CD4-positive, alpha-beta T cell treated with Interleukin-6 at 100 ng/mL for 8 hours (primary cell): ENCODE results near the gene G6PC3.
"Not testable (repeated sequence)": the region's sequence is repeated elsewhere in the genome, so short reads cannot be mapped to it uniquely, and the experiment has no call there.

Source experiments
- DNase-seq: peaks from one replicate; pipeline ENCODE4 v3.0.0-alpha.2; 2020; ENCODE audit warnings: mixed read lengths, low spot score

Gene G6PC3

DNA sequence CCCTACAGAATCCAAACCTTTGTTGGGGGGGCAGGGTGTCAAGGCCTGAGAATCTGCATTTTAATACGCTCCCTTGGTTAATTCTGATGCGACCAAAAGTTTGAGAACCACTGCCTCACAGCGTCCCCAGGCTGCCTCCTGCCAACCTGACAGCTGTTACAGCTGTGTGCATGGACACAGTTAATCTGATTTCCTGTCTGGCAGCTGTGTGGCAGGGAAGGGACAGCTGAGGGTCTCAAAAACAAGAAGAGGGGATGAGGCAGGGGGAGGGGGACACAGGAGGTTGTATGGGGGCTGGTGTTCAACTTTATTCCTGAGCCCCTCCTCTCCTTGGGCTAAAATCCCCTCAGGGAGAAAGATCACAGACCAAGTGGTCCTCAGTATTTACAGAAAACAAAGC is 35.4 kb downstream of the G6PC3 start:
- no peak for DNase-seq

DNA sequence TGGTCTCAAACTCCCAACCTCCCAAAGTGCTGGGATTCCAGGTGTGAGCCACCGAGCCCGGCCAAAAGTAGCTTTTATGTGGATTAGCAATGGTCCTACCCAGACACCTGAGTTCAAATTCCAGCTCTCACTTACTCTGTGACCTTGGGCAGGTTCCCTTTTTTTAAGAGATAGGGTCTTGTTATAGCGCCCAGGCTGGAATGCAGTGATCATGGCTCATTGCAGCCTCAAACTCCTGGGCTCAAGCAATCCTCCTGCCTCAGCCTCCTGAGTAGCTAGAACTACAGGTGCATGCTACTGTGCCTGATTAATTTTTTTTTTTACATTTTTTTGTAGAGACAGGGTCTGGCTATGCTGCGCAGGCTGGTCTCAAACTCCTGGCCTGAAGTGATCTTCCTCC is 36.3 kb downstream of the G6PC3 start:
- DNase-seq = no peak

DNA sequence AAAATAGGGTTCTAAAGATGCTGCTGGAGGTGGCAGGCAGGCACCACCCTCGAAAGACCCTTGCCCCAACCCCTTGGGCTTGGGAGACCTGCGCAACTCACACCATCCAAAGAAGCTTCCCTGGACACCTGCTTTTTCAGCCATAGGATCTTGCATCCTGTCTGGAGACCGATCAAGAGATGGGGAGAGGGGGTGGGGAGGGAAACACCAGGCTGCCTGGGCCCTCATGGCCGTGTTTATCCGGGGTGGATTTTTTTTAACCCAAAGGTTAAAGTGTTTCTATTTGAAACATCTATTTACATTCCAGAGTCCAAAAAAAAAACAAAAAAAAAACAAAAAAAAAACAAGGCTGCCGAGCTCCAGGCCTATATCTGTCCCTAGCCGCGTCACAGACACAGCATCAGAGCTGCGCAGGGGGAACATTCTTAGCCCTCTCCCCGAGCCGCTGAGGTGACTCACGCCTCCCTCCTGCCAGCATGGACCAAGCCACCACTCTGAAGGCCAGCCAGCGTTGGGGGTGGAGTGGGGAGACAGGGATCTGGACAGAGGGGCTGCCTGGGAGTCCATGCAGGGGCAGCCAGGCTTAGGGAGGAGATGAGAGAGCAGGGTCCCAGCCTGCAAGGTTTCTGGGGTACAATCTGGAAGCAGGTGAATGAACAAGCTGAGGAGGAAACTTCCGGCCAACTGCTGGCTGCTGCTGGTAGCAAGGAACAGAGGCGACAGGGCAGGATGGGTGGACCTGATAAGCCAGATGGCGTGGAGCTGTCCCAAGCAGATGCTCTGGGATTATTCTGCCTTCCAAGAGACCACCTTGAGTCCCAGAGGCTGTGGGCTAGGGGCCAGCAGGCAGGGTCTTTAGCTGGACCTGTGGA is 38.1 kb downstream of the G6PC3 start:
- DNase-seq = no peak

DNA sequence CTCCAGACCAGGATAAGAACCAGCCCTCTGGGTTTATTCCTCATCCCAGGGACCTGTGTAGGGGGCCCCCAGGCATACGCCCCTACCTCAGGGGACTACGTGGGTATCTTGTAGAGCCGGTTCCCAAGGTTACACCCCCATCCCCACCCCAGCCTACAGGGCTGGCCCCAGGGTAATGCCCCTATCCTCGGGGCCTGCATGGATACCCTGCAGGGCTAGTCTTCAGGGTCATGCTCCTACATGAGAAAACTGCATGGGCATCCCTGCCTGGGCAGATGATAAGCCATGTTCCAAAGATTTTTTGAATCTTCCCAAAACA is 38.7 kb downstream of the G6PC3 start:
- DNase-seq = no peak

DNA sequence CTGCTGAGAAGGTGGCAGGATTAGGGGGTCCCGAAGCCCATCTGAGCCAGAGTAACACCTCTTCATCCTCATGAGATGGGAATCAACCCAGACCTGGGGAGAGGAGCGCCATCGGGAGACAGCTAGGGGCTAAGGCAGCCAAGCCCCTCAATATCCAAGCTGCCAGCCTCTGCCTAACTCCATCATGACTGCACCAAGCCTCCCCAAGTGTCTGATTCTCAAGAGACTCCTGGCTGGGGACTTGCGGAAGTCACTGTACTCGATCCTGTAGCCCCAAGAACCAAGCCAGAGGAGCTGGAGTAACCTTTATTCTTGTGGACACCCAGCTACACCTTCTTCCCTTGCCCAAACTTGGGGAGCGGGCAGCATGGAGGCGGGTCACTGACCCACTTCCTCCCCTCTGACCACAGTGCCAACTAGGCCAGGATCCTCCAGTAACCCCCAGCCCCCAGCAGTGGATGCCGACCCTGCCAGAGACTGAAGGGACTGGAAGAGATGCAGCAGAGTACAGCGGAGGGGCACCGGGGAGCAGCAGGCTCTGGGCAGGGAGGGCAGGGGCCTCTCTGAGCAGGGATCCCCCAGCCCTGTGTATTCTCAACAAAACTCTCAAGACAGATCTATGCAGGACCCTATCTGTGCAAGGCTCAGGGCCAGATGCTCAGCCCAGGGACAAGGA is 39.6 kb downstream of the G6PC3 start:
- DNase-seq = no peak

DNA sequence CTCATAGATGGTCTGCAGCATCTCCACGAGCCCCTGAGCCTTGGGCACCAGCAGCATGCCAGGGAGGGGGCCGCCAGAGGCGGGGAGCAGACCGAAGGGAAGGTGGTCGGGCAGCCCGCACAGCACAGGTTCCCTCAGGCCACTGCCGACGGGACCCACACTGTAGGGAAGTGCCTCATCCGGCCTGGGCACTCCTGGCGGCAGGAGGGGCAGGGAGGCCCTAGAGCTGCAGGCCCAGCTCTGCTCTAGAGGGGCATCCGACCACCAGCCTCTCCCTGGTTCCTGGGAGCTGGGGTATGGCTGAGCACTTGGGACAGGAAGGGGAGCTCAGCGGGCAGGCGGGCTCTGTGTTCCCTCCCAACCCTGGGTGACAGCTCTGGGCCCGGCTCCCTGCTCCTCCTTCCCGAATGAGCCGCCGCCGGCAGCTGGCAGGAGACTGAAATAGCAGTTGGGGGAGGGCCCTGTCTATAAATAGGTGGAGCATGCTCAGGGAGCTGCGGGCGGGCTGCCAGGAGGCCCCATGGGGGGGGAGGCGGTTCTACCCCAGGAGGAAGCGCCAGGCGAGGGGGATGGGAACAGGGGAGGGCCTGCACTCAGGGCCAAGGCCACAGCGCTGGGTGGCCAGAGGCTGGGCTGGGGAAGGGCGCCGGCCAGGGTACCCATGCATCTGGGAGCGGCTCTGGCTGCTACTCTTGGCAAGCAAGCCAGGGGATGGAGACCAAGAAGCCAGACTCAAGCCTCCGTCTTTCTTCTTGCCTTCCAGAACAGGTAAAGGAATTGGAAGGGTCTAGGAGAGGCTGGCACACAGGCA is 40.5 kb downstream of the G6PC3 start:
- DNase-seq = peak; percentile 58

DNA sequence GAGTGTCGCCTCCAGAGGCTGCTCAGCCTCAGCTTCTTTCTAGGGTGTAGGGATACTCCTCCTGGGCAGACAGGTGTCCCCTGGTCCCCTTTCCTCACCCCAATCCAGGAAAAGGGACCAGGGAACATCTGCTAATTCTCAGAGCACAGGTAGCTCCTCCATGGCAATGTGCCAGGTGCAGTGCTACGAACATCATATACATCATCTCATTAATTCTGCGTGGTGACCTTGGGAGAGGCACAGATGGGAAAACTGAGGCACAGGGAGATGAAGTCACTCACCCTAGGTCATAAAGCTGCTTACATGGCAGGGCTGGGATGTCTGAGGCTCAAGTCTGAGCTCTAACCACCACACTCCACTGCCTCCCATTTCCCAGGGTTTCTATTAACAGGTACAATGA is 41.2 kb downstream of the G6PC3 start:
- DNase-seq = no peak

DNA sequence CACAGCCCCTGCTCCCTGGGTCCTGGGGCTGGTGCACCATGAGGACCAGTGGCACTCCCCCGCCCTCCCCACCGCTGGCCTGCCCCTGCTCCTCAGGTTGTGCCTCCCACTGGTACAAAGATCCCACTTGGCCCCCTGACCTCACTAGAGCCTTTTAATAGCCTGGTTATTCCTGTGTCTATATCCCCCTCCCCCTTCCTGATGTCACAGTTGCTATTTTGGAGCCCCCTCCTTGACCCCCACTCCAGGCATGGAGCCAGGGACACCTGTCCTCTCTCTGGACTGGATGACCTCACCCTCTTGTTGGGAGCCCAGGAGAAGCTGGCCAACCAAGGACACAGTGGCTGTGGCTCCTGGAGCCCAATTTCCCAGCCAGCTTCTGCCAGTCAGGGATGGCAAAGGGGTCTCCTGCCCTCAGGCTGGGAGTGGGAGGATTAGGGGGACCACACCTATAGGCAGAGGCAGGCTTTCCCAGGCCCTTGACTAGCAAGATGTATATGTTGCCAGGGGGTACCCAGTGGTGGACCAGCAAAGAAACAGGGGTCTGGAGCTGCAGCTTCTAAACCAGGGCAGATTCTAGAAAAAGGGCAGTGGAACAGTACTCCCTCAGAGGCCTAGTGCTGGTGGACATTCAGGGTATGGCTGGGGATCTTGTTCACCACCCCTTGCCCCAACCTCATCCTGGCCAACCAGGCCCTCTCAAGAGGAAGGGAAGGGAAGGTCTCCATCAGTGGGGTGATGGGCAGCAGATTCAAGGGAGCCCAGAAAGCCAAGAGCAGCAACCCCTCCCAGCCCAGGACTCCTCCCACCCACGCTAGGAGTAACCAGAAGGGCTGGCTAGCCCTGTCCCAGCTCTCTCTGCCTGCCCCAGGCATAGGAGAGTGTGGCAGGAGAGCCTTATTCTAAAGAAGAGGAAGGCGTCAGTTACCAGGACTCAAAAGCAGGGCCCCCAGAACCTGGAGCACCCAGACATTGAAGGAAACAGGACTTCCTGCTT is 42.0 kb downstream of the G6PC3 start:
- DNase-seq = no peak

DNA sequence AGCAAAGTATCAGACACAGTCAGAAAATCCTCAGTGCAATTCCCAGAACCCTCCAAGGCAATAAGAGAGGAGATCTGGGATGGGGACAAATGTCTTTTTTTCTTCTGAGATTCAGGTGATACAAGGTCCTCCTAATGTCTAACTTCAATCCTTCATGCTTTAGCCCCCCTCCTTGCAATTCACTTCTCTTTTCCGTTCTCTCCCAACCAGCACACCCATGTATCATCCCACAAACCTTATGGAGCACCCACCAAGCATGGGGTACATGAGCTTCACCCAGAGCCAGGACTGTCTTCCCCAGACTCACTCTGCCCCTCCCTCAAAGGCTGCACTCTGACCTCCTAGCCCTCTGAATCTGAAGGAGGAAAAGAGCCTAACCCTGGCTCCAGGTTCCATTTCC is 42.8 kb downstream of the G6PC3 start:
- DNase-seq = no peak

DNA sequence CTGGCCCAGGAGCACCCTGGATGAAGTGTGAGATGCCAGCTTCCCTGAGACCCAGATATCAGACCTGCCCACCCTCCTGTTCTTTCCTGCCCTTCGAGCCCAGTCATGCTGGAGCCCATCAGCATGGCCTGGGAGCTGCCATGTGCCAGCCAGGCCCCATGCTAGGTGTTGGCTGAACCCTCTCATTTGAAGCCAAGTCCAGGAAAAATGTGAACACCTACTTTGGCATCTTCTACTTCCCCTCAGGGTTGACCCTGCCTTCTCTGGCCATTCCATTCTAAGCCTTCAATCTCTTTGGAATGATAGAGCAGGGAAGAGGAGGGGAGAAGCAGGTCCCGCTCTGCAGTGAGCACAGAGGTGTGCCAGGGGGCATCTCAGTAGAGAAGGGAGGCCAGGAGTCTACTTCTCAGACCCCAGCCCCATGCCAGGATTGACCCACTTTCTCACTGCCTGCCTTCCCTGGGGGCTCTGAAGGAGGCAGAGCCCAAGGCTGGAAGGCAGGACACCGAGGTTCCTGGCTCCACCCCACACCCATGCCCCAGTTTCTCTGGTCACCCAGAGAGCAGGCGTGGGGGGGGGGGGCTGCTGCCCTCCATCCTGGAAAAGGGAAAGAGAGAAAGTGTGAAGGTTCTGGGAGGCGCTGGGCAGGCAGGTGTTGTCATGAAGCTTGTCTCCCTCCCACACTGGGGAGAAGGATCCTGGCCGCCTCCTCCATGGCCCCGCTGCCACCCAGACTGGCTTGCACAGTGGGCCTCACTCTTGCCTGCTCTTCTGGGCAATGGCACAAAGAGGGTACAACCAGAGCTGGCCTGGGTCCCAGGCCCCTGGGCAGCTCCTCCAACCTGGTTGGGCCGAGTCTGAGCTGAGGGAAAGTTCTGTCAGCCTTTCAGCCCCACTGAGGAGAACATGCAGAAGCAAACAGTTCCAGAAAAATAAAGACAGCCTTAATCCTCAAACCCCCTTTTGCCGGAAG is 43.6 kb downstream of the G6PC3 start:
- DNase-seq = no peak

DNA sequence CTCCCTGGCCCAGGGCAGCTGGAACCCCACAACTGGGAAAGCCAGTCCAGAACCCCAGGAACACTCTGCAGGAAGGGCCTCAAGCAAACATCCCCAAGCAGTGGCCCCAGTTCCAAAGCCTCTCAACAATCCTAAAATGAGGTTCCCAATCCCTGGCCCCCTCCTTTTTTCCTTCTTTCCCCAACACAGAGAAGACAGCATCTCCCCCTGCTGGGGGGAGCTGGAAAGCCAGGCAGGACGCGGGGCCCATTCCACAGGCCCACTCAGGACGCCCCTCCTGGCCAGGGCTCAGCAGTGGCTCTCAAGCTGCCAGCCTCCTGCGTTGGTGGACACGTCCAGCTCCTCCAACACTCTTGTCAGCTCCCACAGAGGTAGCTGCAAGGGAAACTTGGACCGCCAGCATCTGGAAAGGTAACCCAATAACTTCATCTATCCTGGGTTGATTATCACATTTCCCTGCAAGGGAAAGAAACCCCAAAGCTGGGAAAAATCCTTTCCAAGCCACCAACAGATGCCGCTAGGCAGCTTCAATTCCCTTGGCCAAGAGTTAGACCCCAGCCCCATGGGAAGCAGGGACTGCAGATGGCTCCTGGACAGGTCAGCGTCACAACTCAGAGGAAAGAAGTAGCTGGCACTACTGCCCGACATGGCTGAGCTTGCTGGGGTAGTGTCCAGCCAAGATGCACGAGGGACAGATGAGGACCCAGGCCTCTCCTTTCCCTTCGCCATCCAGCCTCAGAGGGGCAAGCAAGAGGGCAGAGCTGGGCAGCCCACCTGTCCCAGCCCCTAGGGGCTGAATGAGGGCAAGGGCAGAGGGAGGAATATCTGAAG is 45.3 kb downstream of the G6PC3 start:
- DNase-seq = no peak

DNA sequence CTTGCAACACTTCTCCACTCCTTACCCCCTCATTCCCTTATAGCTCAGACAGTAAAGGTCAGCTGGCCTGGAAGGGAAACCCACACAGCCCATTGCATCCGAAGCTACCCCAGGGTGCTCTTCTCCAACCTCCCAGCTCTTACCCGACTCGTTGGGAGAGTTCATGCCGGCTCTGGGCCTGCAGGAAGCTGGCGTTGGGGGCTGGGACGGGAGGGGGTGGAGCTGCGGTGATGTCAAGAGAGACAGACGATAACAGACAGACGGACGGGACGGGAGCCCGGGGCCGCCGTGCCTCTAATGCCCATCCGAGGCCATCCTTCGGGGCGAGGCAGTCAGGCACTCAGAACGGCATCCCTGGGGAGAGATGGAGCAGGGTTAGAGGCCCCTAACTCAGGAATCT is 46.8 kb downstream of the G6PC3 start:
- no peak for DNase-seq

DNA sequence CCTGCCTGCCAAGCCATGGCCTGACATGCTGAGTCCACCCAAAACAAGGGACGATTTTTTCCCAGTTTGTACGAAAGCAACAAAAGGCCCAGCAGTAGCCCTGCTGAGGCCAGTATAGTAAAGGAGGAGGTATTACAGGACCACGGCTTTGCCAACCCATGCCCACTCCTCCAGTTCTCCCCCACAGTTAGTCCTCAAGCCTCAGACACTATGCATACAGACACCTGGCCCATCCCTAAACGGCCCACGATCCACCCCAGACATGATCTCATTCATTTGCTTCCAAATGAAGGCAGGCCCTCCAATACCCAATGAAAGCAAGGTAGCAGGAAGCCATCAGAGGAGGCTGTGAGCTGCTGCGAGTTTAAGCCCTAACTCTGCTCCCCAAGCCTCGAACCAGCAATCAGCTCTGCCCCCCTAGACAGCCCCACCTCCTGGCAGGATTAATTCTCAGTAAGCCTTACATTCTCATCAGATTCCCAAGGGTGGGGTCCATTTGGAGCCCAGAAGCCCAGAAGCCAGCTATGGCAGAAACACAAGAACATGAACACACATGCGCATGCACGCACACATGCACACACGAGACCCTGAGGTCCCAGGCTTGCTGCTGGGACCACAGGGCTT is 48.0 kb downstream of the G6PC3 start:
- no peak for DNase-seq

DNA sequence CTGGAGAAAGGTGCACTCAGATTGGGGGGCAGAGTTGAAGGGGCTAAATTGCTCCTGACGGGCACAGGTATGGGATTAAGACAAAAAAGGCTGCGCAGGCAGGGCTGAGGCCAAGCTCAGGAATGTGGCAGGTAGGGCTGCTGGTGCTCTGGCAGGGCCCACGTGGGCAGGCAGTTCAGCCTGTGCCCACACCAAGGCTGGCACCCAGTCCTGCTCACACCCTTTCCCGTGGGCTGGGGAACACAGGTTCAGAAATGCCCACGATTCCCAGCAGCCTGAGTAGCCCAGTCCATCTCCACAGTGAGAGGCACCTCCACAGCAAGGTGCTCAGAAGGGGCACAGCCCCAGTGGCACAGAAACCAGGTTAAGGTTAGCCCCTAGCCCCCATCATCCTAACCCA is 48.5 kb downstream of the G6PC3 start:
- no peak for DNase-seq

DNA sequence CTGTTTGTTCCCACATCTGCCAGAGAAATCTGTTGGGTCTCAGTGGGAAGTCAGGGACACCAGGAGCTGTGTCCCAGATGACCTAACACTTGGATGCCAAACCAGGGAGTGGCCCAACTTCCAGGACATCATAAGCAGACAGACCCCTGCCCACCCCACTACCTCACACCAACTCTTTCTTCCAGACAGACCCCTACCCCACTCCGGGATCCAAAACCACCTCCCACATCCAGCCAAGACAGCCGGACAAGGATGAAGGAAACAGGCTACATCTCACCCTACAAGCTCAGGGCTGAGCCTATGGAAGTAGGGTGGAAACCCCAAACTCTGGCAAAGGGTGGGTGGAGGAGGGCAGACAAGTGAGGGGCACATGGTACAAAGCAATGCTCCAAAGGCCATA is 49.3 kb downstream of the G6PC3 start:
- no peak for DNase-seq

DNA sequence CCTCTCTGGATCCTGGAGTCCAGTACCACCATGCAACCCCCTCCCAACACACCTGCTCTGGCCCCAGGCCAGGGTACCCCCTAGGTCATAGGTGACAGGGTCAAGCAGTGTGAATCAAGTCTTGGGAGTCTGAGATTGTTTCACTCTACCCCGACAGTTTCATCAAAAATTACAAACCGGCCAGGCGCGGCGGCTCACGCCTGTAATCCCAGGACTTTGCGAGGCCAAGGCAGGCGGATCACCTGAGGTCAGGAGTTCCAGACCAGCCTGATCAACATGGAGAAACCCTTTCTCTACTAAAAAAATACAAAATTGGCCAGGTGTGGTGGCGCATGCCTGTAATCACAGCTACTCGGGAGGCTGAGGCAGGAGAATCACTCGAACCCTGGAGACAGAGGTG is 49.7 kb downstream of the G6PC3 start:
- DNase-seq = not testable (repeated sequence)

DNA sequence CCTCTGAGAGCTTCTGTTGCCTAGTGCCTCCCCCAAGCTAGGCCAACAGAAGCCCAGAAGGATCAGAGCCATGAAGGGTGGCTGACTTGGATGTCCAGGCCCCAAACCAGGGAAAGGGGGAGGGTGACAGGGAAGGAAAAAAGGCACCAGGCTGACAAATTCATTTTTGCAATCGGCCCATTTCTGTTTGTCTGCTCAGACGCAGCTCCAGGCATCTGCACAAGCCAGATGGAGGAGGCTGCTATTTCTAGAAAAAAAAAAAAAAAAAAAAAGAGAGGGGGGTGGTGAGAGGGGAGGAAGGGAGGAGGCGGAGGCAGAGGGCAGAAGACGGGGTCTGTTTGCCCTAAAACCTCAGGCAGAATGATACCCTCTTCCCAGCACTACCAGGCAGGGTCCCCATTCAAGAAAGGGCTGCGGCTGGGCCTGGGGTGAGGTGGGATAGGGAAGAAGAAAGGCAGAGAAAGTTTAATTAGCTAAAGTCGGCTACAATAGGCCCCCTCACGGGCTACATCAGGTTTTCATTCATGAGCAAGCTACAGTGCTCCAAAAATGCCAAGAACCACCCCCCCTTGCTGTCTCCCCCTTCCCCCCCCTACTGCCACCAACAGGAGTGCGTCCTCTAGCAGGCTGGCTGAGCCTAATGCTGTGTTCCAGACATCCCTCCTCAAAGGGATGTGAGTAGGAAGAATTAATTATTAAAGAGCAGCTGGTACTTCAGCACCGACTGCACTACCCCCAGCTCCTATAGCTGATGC is 50.5 kb downstream of the G6PC3 start:
- DNase-seq = no peak
